CD4-positive, CD25-positive, alpha-beta regulatory T cell (primary cell): Measurements from ENCODE around the gene TMEM150B. TPM values are rescaled to one million over a fixed set of nuclear protein-coding genes. Genes with fewer than 3 reads are reported as not detected.

Experiments
- ATAC-seq, 2 donors: fragments of 150-1000 bp; cut with Tn5 transposase; one replicate each; pipeline ENCODE4 v1.10.0; 2021; ENCODE audit warnings: low read depth in 2 of 2, moderate number of reproducible peaks in 2 of 2, moderate library complexity in 1 of 2
- DNase-seq, 3 donors: peaks; one replicate each; pipeline versions ENCODE4 v3.0.0 to v3.0.0-alpha.2; 2012 to 2022; ENCODE audit warnings: mixed read lengths in 1 of 3
- H3K27ac ChIP-seq: one replicate; pipeline ENCODE4 v1.7.0; 2013; ENCODE audit warnings: mild to moderate bottlenecking, low read length; ENCODE audit not compliant: insufficient read depth, poor library complexity, severe bottlenecking
- H3K27me3 ChIP-seq: one replicate; pipeline ENCODE4 v1.7.0; 2013; ENCODE audit warnings: low read length; ENCODE audit not compliant: control insufficient read depth, insufficient read depth
- H3K36me3 ChIP-seq: one replicate; pipeline ENCODE4 v1.7.0; 2013; ENCODE audit warnings: mild to moderate bottlenecking, low read length, moderate library complexity; ENCODE audit not compliant: control insufficient read depth, insufficient read depth
- H3K4me1 ChIP-seq: 2 replicates; pipeline ENCODE4 v1.7.0; 2013; ENCODE audit warnings: mild to moderate bottlenecking, low read length; ENCODE audit not compliant: insufficient read depth, control insufficient read depth, poor library complexity, severe bottlenecking
- H3K4me3 ChIP-seq: one replicate; pipeline ENCODE4 v1.7.0; 2013; ENCODE audit warnings: low read depth, mild to moderate bottlenecking, low read length, moderate library complexity
- H3K9me3 ChIP-seq, 2 experiments: 1 replicate in 1 of 2; 2 replicates in 1 of 2; pipeline ENCODE4 v1.7.0; 2013; ENCODE audit warnings: low read length in 2 of 2, mild to moderate bottlenecking in 1 of 2, moderate library complexity in 1 of 2; ENCODE audit not compliant: control insufficient read depth in 2 of 2
- H3K27ac Mint-ChIP-seq, 3 donors: one replicate each; pipeline ENCODE4 v1.8.0; 2020 to 2022; ENCODE audit warnings: mild to moderate bottlenecking in 3 of 3, mixed read lengths in 3 of 3, moderate library complexity in 2 of 3
- H3K27me3 Mint-ChIP-seq: one replicate; pipeline ENCODE4 v1.8.0; 2022; ENCODE audit warnings: mild to moderate bottlenecking, mixed read lengths
- H3K36me3 Mint-ChIP-seq: one replicate; pipeline ENCODE4 v1.8.0; 2020; ENCODE audit warnings: mixed read lengths
- H3K4me1 Mint-ChIP-seq, 4 donors: one replicate each; pipeline ENCODE4 v1.8.0; 2020 to 2022; ENCODE audit warnings: mixed read lengths in 4 of 4, mild to moderate bottlenecking in 1 of 4
- H3K4me3 Mint-ChIP-seq, 4 donors: one replicate each; pipeline ENCODE4 v1.8.0; 2020 to 2022; ENCODE audit warnings: mild to moderate bottlenecking in 4 of 4, mixed read lengths in 4 of 4, moderate library complexity in 3 of 4
- H3K9me3 Mint-ChIP-seq, 7 donors: one replicate each; pipeline ENCODE4 v1.8.0; 2020 to 2022; ENCODE audit warnings: mixed read lengths in 7 of 7, mild to moderate bottlenecking in 3 of 7, moderate library complexity in 2 of 7
- polyA plus RNA-seq, 4 donors: library from polyadenylated mRNA; unstranded; fragments of 300-500 nt; fragmentation: Illumina TruSeq; gene quantifications; one replicate each; pipeline ENCODE4 v1.2.3, GENCODE V29; 2021
- total RNA-seq: library from RNA; stranded (reverse); gene quantifications from one replicate; pipeline ENCODE4 v1.2.3, GENCODE V29; 2022

TMEM150B gene
- total and polyA plus RNA-seq, 5 donors from 2014 or later, result 2.1 TPM; not detected in 4

DNA sequence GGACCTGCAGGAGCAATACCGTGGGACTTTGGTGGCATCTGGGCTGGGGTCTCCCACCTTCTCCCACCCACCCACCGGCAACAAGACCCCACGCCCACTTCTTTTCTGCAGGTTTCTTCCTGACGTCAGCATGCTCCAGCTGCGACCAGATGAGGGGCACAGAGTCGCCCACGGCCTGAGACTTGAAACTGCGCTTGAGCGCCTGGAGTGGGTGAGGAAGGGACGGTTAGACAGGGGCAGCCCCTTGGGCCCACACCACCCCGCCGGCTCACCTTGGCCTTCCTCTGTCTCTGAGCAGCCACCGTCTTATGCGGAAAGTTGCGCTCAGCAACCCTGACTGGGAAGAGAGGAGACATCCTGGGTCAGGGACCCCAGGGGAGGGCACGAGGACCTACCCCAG lies 35.8 kb upstream of the TMEM150B start:
- H3K27ac ChIP-seq, result no peak overlapping the region
- no peak for ATAC-seq
- no peak overlapping the region for H3K4me3 Mint-ChIP-seq
- H3K27ac Mint-ChIP-seq, result no peak overlapping the region
- peaks cover 0 to 1% (median 0%) of the 10 kb centered on the region in 7 donors for H3K9me3 Mint-ChIP-seq
- no peak overlapping the region for H3K4me3 ChIP-seq
- no peaks in the 10 kb centered on the region for H3K36me3 ChIP-seq
- no peaks in the 10 kb centered on the region for H3K4me1 Mint-ChIP-seq
- peaks cover 21% of the 10 kb centered on the region for H3K27me3 Mint-ChIP-seq
- H3K4me1 ChIP-seq, result no peaks in the 10 kb centered on the region
- no peaks in the 10 kb centered on the region for H3K36me3 Mint-ChIP-seq
- H3K9me3 ChIP-seq, result no peaks in the 10 kb centered on the region
- no peak for DNase-seq
- H3K27me3 ChIP-seq, result no peaks in the 10 kb centered on the region

DNA sequence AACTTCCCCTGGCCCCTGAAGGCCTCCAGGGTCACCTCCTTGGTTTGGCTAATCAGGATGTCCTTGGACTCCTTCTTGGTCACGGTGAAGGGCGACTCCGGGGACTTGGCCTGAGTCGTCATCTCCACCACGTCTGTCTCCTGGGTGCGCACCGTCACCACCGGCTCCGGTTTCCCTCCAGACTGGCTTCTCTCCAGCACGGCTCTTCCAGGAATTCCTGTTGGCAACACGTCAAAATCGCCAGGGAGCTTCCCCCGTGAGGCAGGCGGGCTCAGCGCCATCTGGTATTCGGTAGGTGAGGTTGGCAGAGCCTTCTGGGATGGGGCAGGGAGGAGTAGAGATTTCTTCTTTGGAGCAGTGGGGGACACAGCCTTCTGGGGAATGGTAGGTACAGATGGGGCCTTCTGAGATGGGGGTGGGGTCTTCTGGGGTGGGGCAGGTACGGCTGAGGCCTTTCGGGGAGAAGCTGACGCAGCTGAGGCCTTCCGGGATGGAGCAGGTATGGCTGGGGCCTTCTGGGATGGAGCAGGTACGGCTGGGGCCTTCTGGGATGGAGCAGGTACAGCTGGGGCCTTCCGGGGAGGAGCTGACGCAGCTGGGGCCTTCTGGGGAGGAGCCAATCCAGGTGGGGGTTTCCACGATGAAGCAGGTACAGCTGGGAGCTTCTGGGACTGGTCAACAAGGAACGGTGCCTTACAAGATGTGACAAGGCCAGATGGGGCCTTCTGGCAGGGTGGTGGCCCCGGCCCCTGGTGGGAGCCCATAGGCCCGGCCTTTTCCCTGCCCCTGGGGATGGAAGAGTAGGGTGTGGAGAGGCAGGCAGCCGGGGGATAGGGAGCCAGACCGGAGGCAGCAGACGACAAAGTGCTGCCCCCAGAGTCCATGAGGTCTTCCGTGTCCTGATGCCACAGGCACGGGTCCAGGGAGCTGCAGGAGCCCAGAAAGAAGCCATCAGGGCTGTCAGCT lies 34.1 kb upstream of the TMEM150B start:
- H3K4me1 Mint-ChIP-seq, result peaks cover 0 to 3% (median under 1%) of the 10 kb centered on the region in 4 donors
- H3K27ac Mint-ChIP-seq, result no peak overlapping the region
- Histone ChIP-seq H3K9me3 (no peaks in the 10 kb centered on the region), H3K27ac (no peak overlapping the region), H3K36me3 (no peaks in the 10 kb centered on the region), H3K4me3 (no peak overlapping the region), H3K27me3 (peaks cover 4% of the 10 kb centered on the region), H3K4me1 (peaks cover 6% of the 10 kb centered on the region)
- H3K4me3 Mint-ChIP-seq, result no peak overlapping the region
- DNase-seq (no peak), ATAC-seq (no peak)
- H3K36me3 Mint-ChIP-seq, result no peaks in the 10 kb centered on the region
- peaks cover 23% of the 10 kb centered on the region for H3K27me3 Mint-ChIP-seq
- peaks cover 0 to 1% (median 0%) of the 10 kb centered on the region in 7 donors for H3K9me3 Mint-ChIP-seq

DNA sequence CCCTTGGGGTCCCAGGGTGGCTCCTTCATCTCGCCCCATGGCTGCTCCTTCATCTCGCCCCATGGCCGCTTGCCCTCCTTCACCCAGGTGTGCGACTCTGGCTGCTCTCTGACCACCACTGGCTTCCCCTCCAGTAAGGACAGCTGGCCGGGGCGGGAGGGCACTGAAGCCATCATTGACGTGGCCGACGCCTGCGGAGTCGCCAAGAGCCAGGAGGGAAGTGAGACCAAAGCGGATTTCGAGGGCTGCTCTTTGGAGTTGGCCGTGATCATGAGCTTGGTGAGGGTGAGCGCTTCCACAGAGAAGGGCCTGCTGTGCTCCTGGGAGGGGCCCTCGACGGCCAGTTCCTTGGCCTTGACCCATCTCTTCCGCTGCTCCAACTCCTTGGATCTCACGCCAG lies 33.4 kb upstream of the TMEM150B start:
- H3K27me3 Mint-ChIP-seq, result peaks cover 28% of the 10 kb centered on the region
- H3K4me1 Mint-ChIP-seq, result peaks cover 0 to 7% (median 2%) of the 10 kb centered on the region in 4 donors
- ATAC-seq (no peak), DNase-seq (no peak)
- Histone ChIP-seq H3K36me3 (no peaks in the 10 kb centered on the region), H3K27ac (no peak overlapping the region), H3K4me3 (no peak overlapping the region), H3K27me3 (peaks cover 4% of the 10 kb centered on the region), H3K9me3 (no peaks in the 10 kb centered on the region), H3K4me1 (peaks cover 13% of the 10 kb centered on the region)
- H3K36me3 Mint-ChIP-seq, result no peaks in the 10 kb centered on the region
- H3K9me3 Mint-ChIP-seq, result peaks cover 0 to 1% (median 0%) of the 10 kb centered on the region in 7 donors
- H3K4me3 Mint-ChIP-seq, result peak overlapping the region in 1 of 4 donors; percentile 27
- no peak overlapping the region for H3K27ac Mint-ChIP-seq

DNA sequence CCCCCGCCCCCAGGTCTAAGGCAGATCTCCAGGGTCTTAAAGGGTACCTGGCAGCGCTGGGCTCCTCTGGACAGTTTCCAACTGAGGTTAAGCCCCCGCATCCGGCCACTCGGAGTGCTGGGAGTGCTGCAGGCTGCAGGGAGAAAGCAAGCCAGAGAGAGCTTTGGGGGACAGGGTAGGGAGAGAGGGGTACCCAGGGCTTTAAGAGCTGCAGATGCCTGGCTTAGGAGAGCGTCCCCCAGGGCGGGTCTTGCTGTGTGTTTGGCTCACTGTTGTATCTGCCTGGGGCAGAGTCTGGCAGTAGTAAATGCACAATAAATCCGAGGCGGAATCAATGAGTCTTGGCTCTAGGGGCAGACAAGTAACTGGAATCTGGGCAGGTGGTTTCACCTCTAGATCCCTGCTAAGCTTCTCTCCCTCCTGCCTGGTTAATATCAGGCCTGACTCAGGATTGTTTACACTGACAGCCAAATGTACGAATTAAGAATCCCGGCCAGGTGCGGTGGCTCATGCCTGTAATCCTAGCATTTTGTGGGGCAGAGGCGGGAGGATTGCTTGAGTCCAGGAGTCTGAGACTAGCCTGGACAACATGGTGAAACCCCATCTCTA lies 30.2 kb upstream of the TMEM150B start:
- Mint-ChIP-seq H3K4me3 (peak overlapping the region; percentile 23 to 61 (median 40)), H3K9me3 (peaks cover 0 to 3% (median 0%) of the 10 kb centered on the region in 7 donors), H3K36me3 (no peaks in the 10 kb centered on the region), H3K4me1 (peaks cover 0 to 29% (median 13%) of the 10 kb centered on the region in 4 donors), H3K27ac (peak overlapping the region in 1 of 3 donors; percentile 43), H3K27me3 (peaks cover 60% of the 10 kb centered on the region)
- Histone ChIP-seq H3K4me1 (peaks cover 20% of the 10 kb centered on the region), H3K4me3 (no peak overlapping the region), H3K36me3 (no peaks in the 10 kb centered on the region), H3K27me3 (peaks cover 18% of the 10 kb centered on the region), H3K27ac (no peak overlapping the region), H3K9me3 (no peaks in the 10 kb centered on the region)
- no peak for ATAC-seq
- no peak for DNase-seq

DNA sequence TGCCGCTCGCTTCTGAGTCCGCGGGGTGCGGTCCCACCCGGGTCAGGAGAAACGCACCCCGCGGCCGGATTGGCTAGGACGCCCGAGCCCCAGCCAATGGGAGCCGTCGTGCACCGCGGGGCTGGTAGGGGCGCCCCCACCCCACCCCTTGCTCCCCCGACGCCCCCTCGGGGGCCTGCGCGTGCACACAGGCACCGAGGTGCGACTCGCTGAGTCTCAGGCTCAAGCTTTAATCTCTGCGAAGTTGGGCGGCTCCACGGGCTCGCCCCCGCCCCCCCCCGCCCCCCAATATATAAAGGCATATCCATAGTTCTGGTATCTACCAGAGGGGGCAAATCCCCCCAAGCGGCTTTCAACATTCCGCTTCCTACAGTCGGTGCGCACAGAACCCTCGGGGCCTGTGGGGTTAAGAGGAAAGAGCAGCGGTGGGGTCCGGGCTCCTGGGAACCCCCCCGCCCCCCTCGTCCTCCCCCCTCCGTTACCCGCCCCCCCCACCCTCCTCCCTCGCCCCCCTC lies 29.6 kb upstream of the TMEM150B start, which contains the start of gene COX6B2:
Gene COX6B2 (minus strand): TSS at position 22 of the 515 bp plus-strand sequence. CDS start 198 bp downstream, outside the sequence.
- Histone ChIP-seq H3K27ac (no peak within 1 kb of the TSS), H3K9me3 (no peaks in the 10 kb centered on the region), H3K36me3 (no peaks in the 10 kb centered on the region), H3K27me3 (peaks cover 18% of the 10 kb centered on the region), H3K4me1 (peaks cover 20% of the 10 kb centered on the region), H3K4me3 (no peak within 1 kb of the TSS)
- peak within 1 kb of the TSS; percentile 58 to 81 (median 73) for H3K4me3 Mint-ChIP-seq
- H3K4me1 Mint-ChIP-seq, result peaks cover 0 to 29% (median 13%) of the 10 kb centered on the region in 4 donors
- peaks cover 60% of the 10 kb centered on the region for H3K27me3 Mint-ChIP-seq
- H3K36me3 Mint-ChIP-seq, result no peaks in the 10 kb centered on the region
- H3K9me3 Mint-ChIP-seq, result peaks cover 0 to 3% (median 0%) of the 10 kb centered on the region in 7 donors
- ATAC-seq, result no peak
- peak within 1 kb of the TSS in 1 of 3 donors; percentile 43 for H3K27ac Mint-ChIP-seq
- no peak for DNase-seq

DNA sequence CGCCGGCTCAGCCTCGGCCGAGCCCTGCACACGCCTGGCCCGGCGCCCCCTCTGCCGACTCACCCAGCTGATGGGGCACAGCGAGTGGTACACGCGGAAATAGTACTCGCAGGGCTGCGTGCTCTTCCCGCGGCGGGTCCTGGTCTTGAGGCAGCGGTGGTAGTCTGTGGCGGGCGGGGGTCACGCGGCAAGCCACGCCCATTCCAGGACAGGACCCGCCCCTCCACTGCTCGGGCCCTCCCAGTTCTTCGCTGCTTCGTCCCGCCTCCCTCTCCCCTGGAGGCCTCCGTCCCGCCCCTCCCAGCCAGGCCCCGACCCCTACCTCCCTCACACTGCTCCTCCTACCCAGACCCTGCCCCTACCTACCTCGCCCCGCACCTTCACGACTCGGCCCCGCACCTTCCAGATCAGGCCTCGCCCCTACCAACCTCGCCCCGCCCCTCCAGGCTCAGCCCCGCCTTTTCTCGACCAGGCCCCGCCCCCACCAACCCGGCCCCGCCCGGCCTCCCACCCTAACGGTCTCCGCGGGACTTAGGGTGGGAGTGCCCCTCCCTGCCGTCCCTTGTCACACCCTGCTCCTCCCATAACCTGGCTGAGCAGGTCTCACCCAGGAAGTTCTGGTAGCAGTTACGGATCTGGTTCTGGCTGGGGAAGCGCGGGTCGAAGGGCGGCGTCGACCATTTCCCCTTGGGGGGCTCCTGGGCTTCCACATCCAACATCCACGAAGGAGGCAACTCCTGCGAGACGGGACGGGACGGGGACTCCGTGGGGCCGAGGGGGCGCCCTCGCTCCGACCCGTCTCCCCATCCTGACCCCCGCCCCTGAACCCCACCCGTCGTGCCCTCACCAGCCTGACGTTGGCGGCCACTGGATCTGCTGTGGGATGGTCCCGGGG lies 28.9 kb upstream of the TMEM150B start:
- peak; percentile 49 to 66 (median 64) for DNase-seq
- Mint-ChIP-seq H3K27ac (no peak overlapping the region), H3K36me3 (no peaks in the 10 kb centered on the region), H3K27me3 (peaks cover 60% of the 10 kb centered on the region), H3K4me1 (peaks cover 0 to 29% (median 13%) of the 10 kb centered on the region in 4 donors), H3K9me3 (peaks cover 0 to 3% (median 0%) of the 10 kb centered on the region in 7 donors), H3K4me3 (peak overlapping the region; percentile 58 to 73 (median 72))
- Histone ChIP-seq H3K4me3 (no peak overlapping the region), H3K36me3 (no peaks in the 10 kb centered on the region), H3K27ac (no peak overlapping the region), H3K27me3 (peaks cover 18% of the 10 kb centered on the region), H3K9me3 (no peaks in the 10 kb centered on the region), H3K4me1 (peaks cover 20% of the 10 kb centered on the region)
- ATAC-seq, result peak; percentile 70 to 81

DNA sequence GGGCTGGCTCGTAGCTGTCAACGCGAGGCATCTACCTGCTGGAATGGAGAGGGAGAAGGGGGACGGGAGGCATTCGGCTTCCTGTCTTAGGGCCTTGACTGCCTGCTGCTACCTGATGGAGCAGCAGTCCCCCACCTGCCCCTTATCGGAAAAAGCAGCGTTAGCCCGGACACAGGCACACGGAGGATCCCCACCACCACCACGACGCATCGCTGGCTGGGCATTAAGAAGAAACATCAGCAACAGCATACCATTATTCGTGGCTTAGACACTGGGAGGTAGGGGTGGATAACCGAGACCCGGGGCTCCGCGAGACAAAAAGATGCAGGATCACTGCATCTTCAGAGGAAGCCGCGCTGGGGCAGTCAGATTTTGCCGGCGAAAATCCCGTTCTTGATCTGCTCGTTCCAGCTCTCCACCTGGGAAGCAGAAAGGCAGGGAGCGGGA lies 28.2 kb upstream of the TMEM150B start:
- H3K36me3 Mint-ChIP-seq, result no peaks in the 10 kb centered on the region
- H3K9me3 ChIP-seq, result no peaks in the 10 kb centered on the region
- peaks cover 20% of the 10 kb centered on the region for H3K4me1 ChIP-seq
- H3K27me3 Mint-ChIP-seq, result peaks cover 60% of the 10 kb centered on the region
- H3K27me3 ChIP-seq, result peaks cover 18% of the 10 kb centered on the region
- peak overlapping the region in 2 of 3 donors; percentile 38 to 51 for H3K27ac Mint-ChIP-seq
- peaks cover 0 to 4% (median 0%) of the 10 kb centered on the region in 7 donors for H3K9me3 Mint-ChIP-seq
- peaks cover 0 to 29% (median 13%) of the 10 kb centered on the region in 4 donors for H3K4me1 Mint-ChIP-seq
- no peak for DNase-seq
- no peak overlapping the region for H3K27ac ChIP-seq
- peak overlapping the region; percentile 1 for H3K4me3 ChIP-seq
- no peaks in the 10 kb centered on the region for H3K36me3 ChIP-seq
- no peak for ATAC-seq
- H3K4me3 Mint-ChIP-seq, result peak overlapping the region; percentile 58 to 81 (median 73)
